GM12878 (cell line): ENCODE data around the gene NUTM1. TPM values are rescaled to one million over a fixed set of nuclear protein-coding genes. Genes with fewer than 3 reads are reported as not detected.

Experiments used
- FOS ChIP-seq: IDR thresholded peaks from 3 replicates; pipeline ENCODE4 v1.6.1; 2011; ENCODE audit warnings: borderline replicate concordance; ENCODE audit not compliant: insufficient read length; ENCODE audit errors: extremely low read depth
- HDAC2 ChIP-seq: fragments of 200-600 bp; sonication (generic); IDR thresholded peaks from 2 replicates; pipeline ENCODE4 v1.6.1; 2017
- MLLT1 ChIP-seq: fragments of 450-650 bp; IDR thresholded peaks from 2 replicates; pipeline ENCODE4 v1.6.1; 2016; ENCODE audit warnings: mild to moderate bottlenecking
- MTA3 ChIP-seq: IDR thresholded peaks from 2 replicates; pipeline ENCODE4 v1.6.1; 2012; ENCODE audit warnings: low read length, inconsistent platforms, borderline replicate concordance
- PBX3 ChIP-seq: IDR thresholded peaks from 2 replicates; pipeline ENCODE4 v1.6.1; 2011; ENCODE audit warnings: mild to moderate bottlenecking, low read depth, low read length, moderate library complexity; ENCODE audit not compliant: insufficient replicate concordance
- PRDM15 ChIP-seq: fragments of 450-650 bp; formaldehyde crosslinking; IDR thresholded peaks from 2 replicates; pipeline ENCODE4 v1.4.0; 2020; ENCODE audit warnings: mild to moderate bottlenecking, moderate library complexity
- SPI1 ChIP-seq: IDR thresholded peaks from 2 replicates; pipeline ENCODE4 v1.6.1; 2011; ENCODE audit warnings: low read depth, mild to moderate bottlenecking, low read length, moderate library complexity, borderline replicate concordance; ENCODE audit not compliant: insufficient read depth
- TBL1XR1 ChIP-seq: IDR thresholded peaks from 2 replicates; pipeline ENCODE4 v1.6.1; 2012; ENCODE audit warnings: low read depth, low read length, improper control_type of control experiment
- YBX1 ChIP-seq: fragments of 450-650 bp; IDR thresholded peaks from 2 replicates; pipeline ENCODE4 v1.6.1; 2016; ENCODE audit warnings: antibody characterized with exemption
- polyA plus RNA-seq, 11 experiments: library from polyadenylated mRNA; depleted of rRNA in 4 of 11; unstranded in 6 of 11; stranded (reverse) in 5 of 11; fragments of >200 nt; fragmentation: Nextera tagmentation in 4 of 11; fragmentation: Illumina TruSeq in 1 of 11; extraction: Ambion mirVana in 4 of 11; extraction: Trizol in 1 of 11; gene quantifications; 1 replicate in 1 of 11; 2 replicates in 10 of 11; pipeline versions ENCODE4 v1.2.1 to v1.2.3, GENCODE V29; 2011 to 2016; ENCODE audit warnings: inconsistent platforms in 2 of 11, missing spikeins in 2 of 11, low read depth in 1 of 11
- total RNA-seq, 4 experiments: library from RNA; depleted of rRNA in 3 of 4; stranded (reverse); fragments of >200 nt in 3 of 4; fragmentation: Illumina TruSeq in 1 of 4; extraction: Trizol in 1 of 4; gene quantifications; 2 replicates each; pipeline versions ENCODE4 v1.2.1 to v1.2.3, GENCODE V29; 2013 to 2021

NUTM1 gene
- total and polyA plus RNA-seq, 10 of the 15 experiments (the other 5 are each of a cell fraction or from before 2014, with no cell fraction given) = under 0.01 to 0.05 TPM; not detected in 8

GRCh38 chr15:34324933-34325332, 18.2 kb upstream of the NUTM1 start (continued):
- TF ChIP-seq PRDM15 (CRISPR knock-in tag) = no peak
- TF ChIP-seq PBX3 = no peak
- TF ChIP-seq TBL1XR1 = no peak
- no peak for TF ChIP-seq SPI1
- TF ChIP-seq FOS = no peak
- TF ChIP-seq MTA3 = no peak
- TF ChIP-seq YBX1 = no peak
- TF ChIP-seq HDAC2 = no peak
- TF ChIP-seq MLLT1 = no peak
